ENCODE results near the gene AURKAIP1. TPM values are rescaled to one million over a fixed set of nuclear protein-coding genes. Genes with fewer than 3 reads are reported as not detected.
A peak's percentile ranks its signal among the peaks of the same experiment; 100 is the strongest.

AURKAIP1 gene
- total and polyA plus RNA-seq, 9 of the 15 experiments (the other 6 are each of a cell fraction or from before 2014, with no cell fraction given) = 7.8 to 478 (median 92.0) TPM

DNA sequence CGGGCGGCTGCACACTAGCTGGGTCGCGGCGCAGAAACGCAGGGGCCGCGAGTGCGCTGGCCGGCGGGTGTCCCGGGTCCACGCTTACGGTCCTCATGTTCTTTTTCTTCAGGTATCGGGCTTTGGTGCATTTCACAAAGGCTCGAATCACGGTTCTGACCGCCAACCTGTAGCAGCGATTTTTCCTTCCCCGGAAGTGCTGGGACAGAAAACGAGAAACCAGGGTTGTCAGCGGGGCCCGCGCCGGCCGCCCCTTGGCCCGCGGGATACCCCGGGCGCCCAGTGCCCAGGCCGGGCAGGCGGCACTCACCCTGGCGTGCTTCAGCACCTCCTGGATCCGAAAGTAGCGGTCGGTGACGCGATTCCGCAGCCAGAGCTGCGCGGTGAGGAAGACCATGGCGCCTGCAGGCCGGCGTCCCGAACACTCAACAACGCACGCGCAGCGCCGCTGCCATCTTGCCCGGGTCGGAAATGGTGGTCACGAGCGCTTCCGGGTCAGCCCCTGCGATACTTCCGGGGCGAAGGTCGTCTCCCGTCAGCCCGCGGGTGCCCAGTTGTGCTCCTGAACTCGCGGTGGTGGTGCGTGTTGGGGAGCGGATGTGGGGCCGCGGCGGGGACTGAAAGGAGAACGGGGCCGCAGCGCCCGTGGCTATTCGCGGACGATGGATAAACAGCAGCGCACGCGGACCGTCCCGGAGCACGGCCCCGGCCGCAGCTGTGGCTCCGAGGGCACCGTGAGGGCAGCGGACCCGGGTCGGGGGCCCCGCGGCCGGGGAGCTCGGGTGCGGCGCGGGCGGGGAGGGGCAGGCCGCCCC lies 32.0 kb upstream of the AURKAIP1 start, which contains the start of gene MRPL20 (continued):
- TF ChIP-seq, protein P1, sequence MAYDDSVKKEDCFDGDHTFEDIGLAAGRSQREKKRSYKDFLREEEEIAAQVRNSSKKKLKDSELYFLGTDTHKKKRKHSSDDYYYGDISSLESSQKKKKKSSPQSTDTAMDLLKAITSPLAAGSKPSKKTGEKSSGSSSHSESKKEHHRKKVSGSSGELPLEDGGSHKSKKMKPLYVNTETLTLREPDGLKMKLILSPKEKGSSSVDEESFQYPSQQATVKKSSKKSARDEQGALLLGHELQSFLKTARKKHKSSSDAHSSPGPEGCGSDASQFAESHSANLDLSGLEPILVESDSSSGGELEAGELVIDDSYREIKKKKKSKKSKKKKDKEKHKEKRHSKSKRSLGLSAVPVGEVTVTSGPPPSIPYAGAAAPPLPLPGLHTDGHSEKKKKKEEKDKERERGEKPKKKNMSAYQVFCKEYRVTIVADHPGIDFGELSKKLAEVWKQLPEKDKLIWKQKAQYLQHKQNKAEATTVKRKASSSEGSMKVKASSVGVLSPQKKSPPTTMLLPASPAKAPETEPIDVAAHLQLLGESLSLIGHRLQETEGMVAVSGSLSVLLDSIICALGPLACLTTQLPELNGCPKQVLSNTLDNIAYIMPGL (CRISPR knock-in tag; IDR thresholded peaks at IDR 0.05) = peak; percentile 86; the same call in 1 of the 2 replicates
- TF ChIP-seq ZBTB9 (CRISPR knock-in tag; IDR thresholded peaks at IDR 0.05) (peak; percentile 45; the same call in 1 of the 2 replicates), RBFOX2 (IDR thresholded peaks at IDR 0.05; ENCODE audit: low read depth, low read length) (peak; percentile 100), CHD1 (IDR thresholded peaks at IDR 0.05; ENCODE audit: low read length) (no peak), BCLAF1 (IDR thresholded peaks at IDR 0.05; ENCODE audit: borderline replicate concordance in 1 of 2, control insufficient read depth in 1 of 2, low read depth in 2 of 2, low read length in 1 of 2) (no peak), ETS2 (tag; IDR thresholded peaks at IDR 0.05; ENCODE audit: borderline replicate concordance, poor library complexity, severe bottlenecking) (peak; percentile 64), MED1 (CRISPR knock-in tag; IDR thresholded peaks at IDR 0.05; ENCODE audit: borderline replicate concordance) (no peak), NR2C1 (IDR thresholded peaks at IDR 0.05) (peak; percentile 100), NR2C1 (tag; IDR thresholded peaks at IDR 0.05) (peak; percentile 100), SMARCA5 (IDR thresholded peaks at IDR 0.05) (no peak), THRAP3 (IDR thresholded peaks at IDR 0.05; ENCODE audit: borderline replicate concordance) (peak; percentile 78; the same call in 1 of the 2 replicates), DPF2 (IDR thresholded peaks at IDR 0.05) (no peak), DNMT1 (IDR thresholded peaks at IDR 0.05) (no peak), ZFP1 (CRISPR knock-in tag; IDR thresholded peaks at IDR 0.05) (no peak)
- TF ChIP-seq, protein P2, sequence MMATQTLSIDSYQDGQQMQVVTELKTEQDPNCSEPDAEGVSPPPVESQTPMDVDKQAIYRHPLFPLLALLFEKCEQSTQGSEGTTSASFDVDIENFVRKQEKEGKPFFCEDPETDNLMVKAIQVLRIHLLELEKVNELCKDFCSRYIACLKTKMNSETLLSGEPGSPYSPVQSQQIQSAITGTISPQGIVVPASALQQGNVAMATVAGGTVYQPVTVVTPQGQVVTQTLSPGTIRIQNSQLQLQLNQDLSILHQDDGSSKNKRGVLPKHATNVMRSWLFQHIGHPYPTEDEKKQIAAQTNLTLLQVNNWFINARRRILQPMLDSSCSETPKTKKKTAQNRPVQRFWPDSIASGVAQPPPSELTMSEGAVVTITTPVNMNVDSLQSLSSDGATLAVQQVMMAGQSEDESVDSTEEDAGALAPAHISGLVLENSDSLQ (IDR thresholded peaks at IDR 0.05) = peak; percentile 87

All from K562 (cell line).